ENCODE results near the gene KIAA0319L. TPM values are rescaled to one million over a fixed set of nuclear protein-coding genes. Genes with fewer than 3 reads are reported as not detected.

KIAA0319L gene
- polyA plus RNA-seq, 2 of the 4 experiments (the other 2 are of a cell fraction): 18.2 to 36.9 TPM

DNA sequence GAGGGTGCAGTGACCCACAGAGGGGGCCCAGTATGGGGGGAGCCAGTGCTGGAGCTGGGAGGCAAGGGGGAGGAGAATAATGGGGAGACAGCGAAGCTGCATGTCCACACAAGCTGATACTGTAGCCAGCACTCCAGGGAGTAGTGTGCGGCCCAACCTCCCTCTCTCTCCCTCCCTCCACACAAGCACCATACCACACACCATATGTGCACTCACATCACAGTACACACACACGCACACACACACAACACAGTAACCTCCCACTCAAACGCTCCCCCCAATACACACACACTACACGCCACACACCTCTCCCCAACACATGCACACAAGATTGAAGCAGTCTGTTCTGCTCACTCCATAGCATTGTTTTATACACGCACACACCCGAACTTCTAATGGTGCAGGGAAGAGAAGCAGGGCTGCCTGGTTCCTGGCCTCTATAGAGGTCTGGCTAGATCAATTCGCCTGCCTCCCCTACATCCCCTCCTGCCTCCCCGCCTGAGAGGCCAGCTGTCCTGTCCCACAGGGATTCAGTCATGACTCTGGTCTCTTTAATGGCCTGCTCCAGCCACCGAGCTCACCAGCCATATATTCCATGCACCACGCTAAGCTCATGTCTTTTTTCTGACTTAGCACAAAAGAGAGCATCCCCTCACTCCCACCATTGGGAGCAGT is 4.2 kb upstream of the KIAA0319L start:
- no peak for TF ChIP-seq POLR2AphosphoS2 (conservative IDR thresholded peaks at IDR 0.05; ENCODE audit: low read length)
- TF ChIP-seq EHMT2 (IDR thresholded peaks at IDR 0.05; ENCODE audit: low read depth): no peak
- no peak for TF ChIP-seq HOXA7 (CRISPR knock-in tag; IDR thresholded peaks at IDR 0.05)
- no peak for TF ChIP-seq MYC (IDR thresholded peaks at IDR 0.05; ENCODE audit: borderline replicate concordance, low read length)
- TF ChIP-seq CHD2 (IDR thresholded peaks at IDR 0.05; ENCODE audit: low read length, partially characterized antibody): no peak
- TF ChIP-seq NPAS2 (CRISPR knock-in tag; IDR thresholded peaks at IDR 0.05; ENCODE audit: borderline replicate concordance): no peak
- no peak for TF ChIP-seq KDM1A (IDR thresholded peaks at IDR 0.05; ENCODE audit: low read depth)
- TF ChIP-seq RCOR1 (IDR thresholded peaks at IDR 0.05; ENCODE audit: low read depth, low read length): no peak
- no peak for TF ChIP-seq ZNF302 (CRISPR knock-in tag; IDR thresholded peaks at IDR 0.05)
- TF ChIP-seq FOSL2 (IDR thresholded peaks at IDR 0.05): no peak
- TF ChIP-seq FOSL2 (CRISPR knock-in tag; IDR thresholded peaks at IDR 0.05): no peak
- TF ChIP-seq JUN (IDR thresholded peaks at IDR 0.05): no peak
- TF ChIP-seq MAZ (IDR thresholded peaks at IDR 0.05; ENCODE audit: borderline replicate concordance, low read depth, low read length): no peak
- TF ChIP-seq EP300 (IDR thresholded peaks at IDR 0.05): no peak
- TF ChIP-seq FOXS1 (CRISPR knock-in tag; IDR thresholded peaks at IDR 0.05): no peak
- TF ChIP-seq, protein P1, sequence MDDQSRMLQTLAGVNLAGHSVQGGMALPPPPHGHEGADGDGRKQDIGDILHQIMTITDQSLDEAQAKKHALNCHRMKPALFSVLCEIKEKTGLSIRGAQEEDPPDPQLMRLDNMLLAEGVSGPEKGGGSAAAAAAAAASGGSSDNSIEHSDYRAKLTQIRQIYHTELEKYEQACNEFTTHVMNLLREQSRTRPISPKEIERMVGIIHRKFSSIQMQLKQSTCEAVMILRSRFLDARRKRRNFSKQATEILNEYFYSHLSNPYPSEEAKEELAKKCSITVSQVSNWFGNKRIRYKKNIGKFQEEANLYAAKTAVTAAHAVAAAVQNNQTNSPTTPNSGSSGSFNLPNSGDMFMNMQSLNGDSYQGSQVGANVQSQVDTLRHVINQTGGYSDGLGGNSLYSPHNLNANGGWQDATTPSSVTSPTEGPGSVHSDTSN (IDR thresholded peaks at IDR 0.05): no peak
- no peak for TF ChIP-seq RARB (CRISPR knock-in tag; IDR thresholded peaks at IDR 0.05)
- no peak for TF ChIP-seq HEYL (CRISPR knock-in tag; IDR thresholded peaks at IDR 0.05)
- TF ChIP-seq CBX2 (IDR thresholded peaks at IDR 0.05; ENCODE audit: borderline replicate concordance, low read depth): no peak
- no peak for TF ChIP-seq EHF (CRISPR knock-in tag; IDR thresholded peaks at IDR 0.05)
- TF ChIP-seq ESRRA (IDR thresholded peaks at IDR 0.05; ENCODE audit: borderline replicate concordance, low read length): no peak
- POLR2A ChIA-PET: no interaction called here
- ATAC-seq (no peak), DNase-seq (ENCODE audit: low read depth in 1 of 2, low spot score in 1 of 2) (no peak), FAIRE-seq (no peak)
- H3K9me3 ChIP-seq: no peaks in the 10 kb centered on the region
- H3K4me2 ChIP-seq: no peak overlapping the region
- CTCF ChIA-PET: interaction anchor here (1.0 to 3.4 kb wide), 8 partner anchors 7 to 214 kb away, joined by 3 to 15 read pairs (median 6); partner anchors contain the start of gene TFAP2E
- H3K4me3 ChIP-seq: no peak overlapping the region
- no peak overlapping the region for H3K27ac ChIP-seq
- WGBS (ENCODE audit: missing lambda C conversion rate): 86% methylated on average over 11 of the region's 11 CpGs
- H3K4me1 ChIP-seq: peaks cover 9% of the 10 kb centered on the region; the same call in 2 of the 3 replicates

DNA sequence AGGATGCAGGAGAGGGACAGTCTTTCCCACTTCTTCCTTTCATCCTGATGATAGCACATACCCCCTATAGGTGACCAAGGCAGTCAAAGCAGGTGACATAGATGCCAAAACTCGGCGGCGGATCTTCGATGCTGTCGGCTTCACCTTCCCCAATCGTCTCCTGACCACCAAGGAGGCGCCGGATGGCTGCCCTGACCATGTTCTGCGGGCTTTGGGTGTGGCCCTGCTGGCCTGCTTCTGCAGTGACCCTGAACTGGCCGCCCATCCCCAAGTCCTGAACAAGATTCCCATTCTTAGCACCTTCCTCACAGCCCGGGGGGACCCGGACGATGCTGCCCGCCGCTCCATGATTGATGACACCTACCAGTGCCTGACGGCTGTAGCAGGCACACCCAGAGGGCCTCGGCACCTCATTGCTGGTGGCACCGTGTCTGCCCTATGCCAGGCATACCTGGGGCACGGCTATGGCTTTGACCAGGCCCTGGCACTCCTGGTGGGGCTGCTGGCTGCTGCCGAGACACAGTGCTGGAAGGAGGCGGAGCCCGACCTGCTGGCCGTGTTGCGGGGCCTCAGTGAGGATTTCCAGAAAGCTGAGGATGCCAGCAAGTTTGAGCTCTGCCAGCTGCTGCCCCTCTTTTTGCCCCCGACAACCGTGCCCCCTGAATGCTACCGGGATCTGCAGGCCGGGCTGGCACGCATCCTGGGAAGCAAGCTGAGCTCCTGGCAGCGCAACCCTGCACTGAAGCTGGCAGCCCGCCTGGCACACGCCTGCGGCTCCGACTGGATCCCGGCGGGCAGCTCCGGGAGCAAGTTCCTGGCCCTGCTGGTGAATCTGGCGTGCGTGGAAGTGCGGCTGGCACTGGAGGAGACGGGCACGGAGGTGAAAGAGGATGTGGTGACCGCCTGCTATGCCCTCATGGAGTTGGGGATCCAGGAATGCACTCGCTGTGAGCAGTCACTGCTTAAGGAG is 3.3 kb upstream of the KIAA0319L start:
- FAIRE-seq: no peak
- Histone ChIP-seq H3K4me1 (peaks cover 18% of the 10 kb centered on the region; the same call in 2 of the 3 replicates), H3K4me2 (no peak overlapping the region), H3K9me3 (no peaks in the 10 kb centered on the region), H3K27ac (no peak overlapping the region), H3K4me3 (no peak overlapping the region)
- ChIA-PET POLR2A (no interaction called here), CTCF (interaction anchor here (1.4 to 3.4 kb wide), 5 partner anchors 8 to 215 kb away, joined by 4 to 15 read pairs (median 7); partner anchors contain the start of gene TFAP2E)
- no peak for DNase-seq (ENCODE audit: low read depth in 1 of 2, low spot score in 1 of 2)
- 94% methylated on average over 16 of the region's 44 CpGs for WGBS (ENCODE audit: missing lambda C conversion rate)
- ATAC-seq: no peak
- TF ChIP-seq RARB (CRISPR knock-in tag; IDR thresholded peaks at IDR 0.05): no peak
- no peak for TF ChIP-seq HOXA7 (CRISPR knock-in tag; IDR thresholded peaks at IDR 0.05)
- TF ChIP-seq, protein P1 (IDR thresholded peaks at IDR 0.05): no peak
- TF ChIP-seq ZFP36 (IDR thresholded peaks at IDR 0.05; ENCODE audit: borderline replicate concordance, partially characterized antibody): no peak
- TF ChIP-seq EHF (CRISPR knock-in tag; IDR thresholded peaks at IDR 0.05): no peak
- TF ChIP-seq, protein P2, sequence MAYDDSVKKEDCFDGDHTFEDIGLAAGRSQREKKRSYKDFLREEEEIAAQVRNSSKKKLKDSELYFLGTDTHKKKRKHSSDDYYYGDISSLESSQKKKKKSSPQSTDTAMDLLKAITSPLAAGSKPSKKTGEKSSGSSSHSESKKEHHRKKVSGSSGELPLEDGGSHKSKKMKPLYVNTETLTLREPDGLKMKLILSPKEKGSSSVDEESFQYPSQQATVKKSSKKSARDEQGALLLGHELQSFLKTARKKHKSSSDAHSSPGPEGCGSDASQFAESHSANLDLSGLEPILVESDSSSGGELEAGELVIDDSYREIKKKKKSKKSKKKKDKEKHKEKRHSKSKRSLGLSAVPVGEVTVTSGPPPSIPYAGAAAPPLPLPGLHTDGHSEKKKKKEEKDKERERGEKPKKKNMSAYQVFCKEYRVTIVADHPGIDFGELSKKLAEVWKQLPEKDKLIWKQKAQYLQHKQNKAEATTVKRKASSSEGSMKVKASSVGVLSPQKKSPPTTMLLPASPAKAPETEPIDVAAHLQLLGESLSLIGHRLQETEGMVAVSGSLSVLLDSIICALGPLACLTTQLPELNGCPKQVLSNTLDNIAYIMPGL (CRISPR knock-in tag; IDR thresholded peaks at IDR 0.05; ENCODE audit: borderline replicate concordance): no peak
- TF ChIP-seq PHF8 (IDR thresholded peaks at IDR 0.05; ENCODE audit: borderline replicate concordance, low read depth): no peak
- TF ChIP-seq ZNF302 (CRISPR knock-in tag; IDR thresholded peaks at IDR 0.05): no peak
- TF ChIP-seq HOXB13 (CRISPR knock-in tag; IDR thresholded peaks at IDR 0.05; ENCODE audit: low read depth): no peak
- TF ChIP-seq, protein P3, sequence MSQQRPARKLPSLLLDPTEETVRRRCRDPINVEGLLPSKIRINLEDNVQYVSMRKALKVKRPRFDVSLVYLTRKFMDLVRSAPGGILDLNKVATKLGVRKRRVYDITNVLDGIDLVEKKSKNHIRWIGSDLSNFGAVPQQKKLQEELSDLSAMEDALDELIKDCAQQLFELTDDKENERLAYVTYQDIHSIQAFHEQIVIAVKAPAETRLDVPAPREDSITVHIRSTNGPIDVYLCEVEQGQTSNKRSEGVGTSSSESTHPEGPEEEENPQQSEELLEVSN (IDR thresholded peaks at IDR 0.05; ENCODE audit: borderline replicate concordance, low read depth): no peak
- no peak for TF ChIP-seq EHMT2 (IDR thresholded peaks at IDR 0.05; ENCODE audit: low read depth)
- TF ChIP-seq MYC (IDR thresholded peaks at IDR 0.05; ENCODE audit: borderline replicate concordance, low read length): no peak
- TF ChIP-seq MAFK (IDR thresholded peaks at IDR 0.05; ENCODE audit: partially characterized antibody): no peak
- TF ChIP-seq, protein P4, sequence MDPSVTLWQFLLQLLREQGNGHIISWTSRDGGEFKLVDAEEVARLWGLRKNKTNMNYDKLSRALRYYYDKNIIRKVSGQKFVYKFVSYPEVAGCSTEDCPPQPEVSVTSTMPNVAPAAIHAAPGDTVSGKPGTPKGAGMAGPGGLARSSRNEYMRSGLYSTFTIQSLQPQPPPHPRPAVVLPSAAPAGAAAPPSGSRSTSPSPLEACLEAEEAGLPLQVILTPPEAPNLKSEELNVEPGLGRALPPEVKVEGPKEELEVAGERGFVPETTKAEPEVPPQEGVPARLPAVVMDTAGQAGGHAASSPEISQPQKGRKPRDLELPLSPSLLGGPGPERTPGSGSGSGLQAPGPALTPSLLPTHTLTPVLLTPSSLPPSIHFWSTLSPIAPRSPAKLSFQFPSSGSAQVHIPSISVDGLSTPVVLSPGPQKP (IDR thresholded peaks at IDR 0.05; ENCODE audit: low read depth, low read length): no peak
